CD14-positive monocyte (primary cell): ENCODE data around the gene GPRIN3. TPM values are rescaled to one million over a fixed set of nuclear protein-coding genes. Genes with fewer than 3 reads are reported as not detected.
A peak's percentile ranks its signal among the peaks of the same experiment; 100 is the strongest.

Source experiments
- DNase-seq, 3 donors: peaks; one replicate each; pipeline ENCODE4 v3.0.0-alpha.2; 2011 to 2022
- H2AFZ ChIP-seq: 2 replicates; pipeline ENCODE4 v1.6.0; 2012; ENCODE audit warnings: mild to moderate bottlenecking, low read depth, low read length, inconsistent platforms; ENCODE audit not compliant: insufficient read depth, poor library complexity, severe bottlenecking
- H3K27ac ChIP-seq, 2 donors: 1 replicate in 1 of 2; 2 replicates in 1 of 2; pipeline ENCODE4 v1.5.1; 2012 to 2013; ENCODE audit warnings: low read length in 2 of 2, control low read depth in 1 of 2, inconsistent platforms in 1 of 2, low read depth in 1 of 2, mild to moderate bottlenecking in 1 of 2
- H3K27me3 ChIP-seq, 2 donors: one replicate each; pipeline versions ENCODE4 v1.6.0 to v1.6.1; 2011 to 2013; ENCODE audit warnings: low read length in 2 of 2; ENCODE audit not compliant: control insufficient read depth in 2 of 2, insufficient read depth in 2 of 2
- H3K36me3 ChIP-seq, 2 donors: replicated peaks in 1 of 2; 1 replicate in 1 of 2; 2 replicates in 1 of 2; pipeline versions ENCODE4 v1.5.1 to v1.6.1; 2012 to 2013; ENCODE audit warnings: low read length in 2 of 2, control low read depth in 1 of 2, inconsistent platforms in 1 of 2, mild to moderate bottlenecking in 1 of 2; ENCODE audit not compliant: insufficient read depth in 2 of 2, control insufficient read depth in 1 of 2
- H3K4me1 ChIP-seq, 2 donors: 1 replicate in 1 of 2; 2 replicates in 1 of 2; pipeline versions ENCODE4 v1.5.1 to v1.6.1; 2012 to 2013; ENCODE audit warnings: low read length in 2 of 2, control low read depth in 1 of 2, inconsistent platforms in 1 of 2, mild to moderate bottlenecking in 1 of 2, moderate library complexity in 1 of 2; ENCODE audit not compliant: insufficient read depth in 2 of 2, control insufficient read depth in 1 of 2
- H3K4me2 ChIP-seq: replicated peaks from 2 replicates; pipeline ENCODE3; 2012; ENCODE audit warnings: low read length, moderate library complexity, mild to moderate bottlenecking; ENCODE audit not compliant: poor library complexity, severe bottlenecking; ENCODE audit errors: extremely low read depth
- H3K4me3 ChIP-seq, 3 experiments: fragments of 200-600 bp in 1 of 3; sonication (generic) in 1 of 3; replicated peaks in 1 of 3; 1 replicate in 2 of 3; 2 replicates in 1 of 3; pipeline ENCODE4 v1.5.1; 2011 to 2013; ENCODE audit warnings: low read length in 3 of 3, mild to moderate bottlenecking in 3 of 3, control low read depth in 2 of 3, low read depth in 2 of 3, inconsistent platforms in 1 of 3, moderate library complexity in 1 of 3
- H3K79me2 ChIP-seq: 2 replicates; pipeline ENCODE4 v1.6.0; 2012; ENCODE audit warnings: mild to moderate bottlenecking, control low read depth, inconsistent platforms, low read length, moderate library complexity; ENCODE audit not compliant: insufficient read depth
- H3K9ac ChIP-seq: 2 replicates; pipeline ENCODE4 v1.6.0; 2017; ENCODE audit warnings: low read length, mild to moderate bottlenecking; ENCODE audit not compliant: insufficient read depth, poor library complexity, severe bottlenecking
- H3K9me3 ChIP-seq, 2 donors: replicated peaks in 1 of 2; 1 replicate in 1 of 2; 2 replicates in 1 of 2; pipeline versions ENCODE4 v1.5.1 to v1.6.1; 2012 to 2013; ENCODE audit warnings: low read length in 2 of 2, control low read depth in 1 of 2; ENCODE audit not compliant: control insufficient read depth in 1 of 2, insufficient read depth in 1 of 2
- H4K20me1 ChIP-seq: 2 replicates; pipeline ENCODE4 v1.6.0; 2012; ENCODE audit warnings: mild to moderate bottlenecking, low read length, control low read depth, moderate library complexity; ENCODE audit not compliant: insufficient read depth
- H3K27ac Mint-ChIP-seq, 7 donors: one replicate each; pipeline ENCODE4 v1.8.0; 2020; ENCODE audit warnings: mild to moderate bottlenecking in 7 of 7, mixed read lengths in 7 of 7, moderate library complexity in 6 of 7, inconsistent platforms in 2 of 7
- H3K27me3 Mint-ChIP-seq, 3 donors: one replicate each; pipeline ENCODE4 v1.8.0; 2021 to 2022; ENCODE audit warnings: low read depth in 3 of 3, mild to moderate bottlenecking in 3 of 3, mixed read lengths in 3 of 3, moderate library complexity in 3 of 3, inconsistent platforms in 1 of 3
- H3K36me3 Mint-ChIP-seq, 2 donors: one replicate each; pipeline ENCODE4 v1.8.0; 2020; ENCODE audit warnings: mixed read lengths in 2 of 2, inconsistent platforms in 1 of 2, mild to moderate bottlenecking in 1 of 2
- H3K4me1 Mint-ChIP-seq: one replicate; pipeline ENCODE4 v1.8.0; 2020; ENCODE audit warnings: mild to moderate bottlenecking, mixed read lengths
- H3K4me3 Mint-ChIP-seq, 2 donors: one replicate each; pipeline ENCODE4 v1.8.0; 2020; ENCODE audit warnings: mild to moderate bottlenecking in 2 of 2, mixed read lengths in 2 of 2, moderate library complexity in 1 of 2
- H3K9me3 Mint-ChIP-seq, 7 donors: one replicate each; pipeline ENCODE4 v1.8.0; 2020 to 2022; ENCODE audit warnings: mixed read lengths in 7 of 7, mild to moderate bottlenecking in 6 of 7, moderate library complexity in 6 of 7, inconsistent platforms in 2 of 7
- WGBS: methylation state at CpG from one replicate; pipeline ENCODE4 v1.1.5; 2013; ENCODE audit warnings: missing lambda C conversion rate; ENCODE audit not compliant: insufficient coverage; 5-methylcytosine and 5-hydroxymethylcytosine counted together
- intact Hi-C, 2 donors: fragments of 100-400 bp; cut with micrococcal nuclease; formaldehyde crosslinking; loops; one replicate each; pipeline versions ENCODE4 v1.15.0 to v1.15.1; 2023
- polyA plus RNA-seq, 3 donors: library from polyadenylated mRNA; depleted of rRNA in 1 of 3; unstranded in 2 of 3; stranded (reverse) in 1 of 3; fragments of 300-500 nt in 2 of 3; fragments of >200 nt in 1 of 3; fragmentation: Illumina TruSeq in 2 of 3; gene quantifications; 1 replicate in 2 of 3; 2 replicates in 1 of 3; pipeline ENCODE4 v1.2.3, GENCODE V29; 2012 to 2021
- TF ChIP-seq, protein P1 (sequence below): fragments of 200-600 bp; IDR thresholded peaks from one replicate; pipeline ENCODE4 v1.8.0; 2022; ENCODE audit warnings: antibody characterized with exemption, mild to moderate bottlenecking

Gene GPRIN3
- polyA plus RNA-seq, 3 donors, result 1.1 to 3.3 (median 2.3) TPM

GRCh38 chr4:89316211-89316610, 8.6 kb upstream of the GPRIN3 start:
- no peaks in the 10 kb centered on the region for H3K36me3 ChIP-seq
- Mint-ChIP-seq H3K27me3 (no peaks in the 10 kb centered on the region), H3K27ac (peak overlapping the region; percentile 90 to 96 (median 95)), H3K36me3 (peaks cover 0 to 2% of the 10 kb centered on the region in 2 donors), H3K4me1 (peaks cover 43% of the 10 kb centered on the region), H3K4me3 (peak overlapping the region in 1 of 2 donors; percentile 74), H3K9me3 (no peaks in the 10 kb centered on the region)
- TF ChIP-seq, protein P1, sequence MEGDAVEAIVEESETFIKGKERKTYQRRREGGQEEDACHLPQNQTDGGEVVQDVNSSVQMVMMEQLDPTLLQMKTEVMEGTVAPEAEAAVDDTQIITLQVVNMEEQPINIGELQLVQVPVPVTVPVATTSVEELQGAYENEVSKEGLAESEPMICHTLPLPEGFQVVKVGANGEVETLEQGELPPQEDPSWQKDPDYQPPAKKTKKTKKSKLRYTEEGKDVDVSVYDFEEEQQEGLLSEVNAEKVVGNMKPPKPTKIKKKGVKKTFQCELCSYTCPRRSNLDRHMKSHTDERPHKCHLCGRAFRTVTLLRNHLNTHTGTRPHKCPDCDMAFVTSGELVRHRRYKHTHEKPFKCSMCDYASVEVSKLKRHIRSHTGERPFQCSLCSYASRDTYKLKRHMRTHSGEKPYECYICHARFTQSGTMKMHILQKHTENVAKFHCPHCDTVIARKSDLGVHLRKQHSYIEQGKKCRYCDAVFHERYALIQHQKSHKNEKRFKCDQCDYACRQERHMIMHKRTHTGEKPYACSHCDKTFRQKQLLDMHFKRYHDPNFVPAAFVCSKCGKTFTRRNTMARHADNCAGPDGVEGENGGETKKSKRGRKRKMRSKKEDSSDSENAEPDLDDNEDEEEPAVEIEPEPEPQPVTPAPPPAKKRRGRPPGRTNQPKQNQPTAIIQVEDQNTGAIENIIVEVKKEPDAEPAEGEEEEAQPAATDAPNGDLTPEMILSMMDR, result no peak
- no CpG with 5 or more reads among the region's 1 CpG for WGBS
- H3K4me3 ChIP-seq, result peak overlapping the region in 1 of 3 experiments; percentile 37
- no peaks in the 10 kb centered on the region for H3K27me3 ChIP-seq
- peak overlapping the region in 1 of 2 donors; percentile 80 for H3K27ac ChIP-seq
- H3K9ac ChIP-seq, result no peak overlapping the region
- peaks cover 39 to 56% of the 10 kb centered on the region in 2 donors for H3K4me1 ChIP-seq
- intact Hi-C loops, result no loop called here
- DNase-seq, result peak in 2 of 3 donors; percentile 36 to 58
- H3K9me3 ChIP-seq, result no peaks in the 10 kb centered on the region
- no peaks in the 10 kb centered on the region for H4K20me1 ChIP-seq
- H3K4me2 ChIP-seq, result peak overlapping the region; percentile 53
- no peak overlapping the region for H2AFZ ChIP-seq
- H3K79me2 ChIP-seq, result no peaks in the 10 kb centered on the region

DNA sequence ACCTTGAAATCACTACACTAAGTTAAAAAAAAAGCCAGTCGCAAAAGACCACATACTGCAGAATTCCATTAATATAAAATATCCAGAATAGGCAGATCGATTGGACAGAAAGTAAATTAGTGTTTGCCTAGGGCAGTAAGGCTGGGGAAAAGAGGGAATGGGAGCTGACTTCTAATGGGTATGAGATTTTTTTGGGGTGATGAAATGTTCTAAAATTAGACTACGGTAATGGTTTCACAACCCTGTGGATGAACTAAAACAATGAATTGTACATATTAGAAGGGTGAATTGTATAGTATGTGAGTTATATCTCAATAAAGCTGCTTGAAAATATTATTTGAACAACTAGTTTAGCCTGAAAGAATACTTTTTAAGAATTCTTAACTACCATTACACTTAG, 6.7 kb upstream of the GPRIN3 start:
- Mint-ChIP-seq H3K27me3 (peaks cover 0 to 2% (median 0%) of the 10 kb centered on the region in 3 donors), H3K4me3 (no peak overlapping the region), H3K4me1 (peaks cover 43% of the 10 kb centered on the region), H3K9me3 (no peaks in the 10 kb centered on the region), H3K27ac (peak overlapping the region in 4 of 7 donors; percentile 39 to 85 (median 72)), H3K36me3 (no peaks in the 10 kb centered on the region)
- Histone ChIP-seq H3K79me2 (no peaks in the 10 kb centered on the region), H2AFZ (no peak overlapping the region), H3K9me3 (no peaks in the 10 kb centered on the region), H3K36me3 (no peaks in the 10 kb centered on the region), H3K9ac (no peak overlapping the region), H3K4me1 (peaks cover 39 to 56% of the 10 kb centered on the region in 2 donors), H4K20me1 (no peaks in the 10 kb centered on the region), H3K27me3 (no peaks in the 10 kb centered on the region), H3K4me2 (peak overlapping the region; percentile 15), H3K27ac (peak overlapping the region in 1 of 2 donors; percentile 21), H3K4me3 (no peak overlapping the region)
- intact Hi-C loops, result no loop called here
- peak in 2 of 3 donors; percentile 24 to 45 for DNase-seq
- WGBS, result 60% methylated on average over 1 of the region's 3 CpGs
- TF ChIP-seq, protein P1, result no peak
